ENCODE results near the gene ZDHHC8.

The ZDHHC8 gene

GRCh38 chr22:20186183-20186870 lies 54.7 kb downstream of the ZDHHC8 start:
- H3K27me3 Mint-ChIP-seq = no peaks in the 10 kb centered on the region
- H3K9me3 Mint-ChIP-seq = no peaks in the 10 kb centered on the region
- no peak overlapping the region for H3K27ac Mint-ChIP-seq
- no peak overlapping the region for H3K4me3 Mint-ChIP-seq
- H3K36me3 Mint-ChIP-seq (ENCODE audit: low read depth) = no peaks in the 10 kb centered on the region
- no peaks in the 10 kb centered on the region for H3K4me1 Mint-ChIP-seq (ENCODE audit: low read depth)

DNA sequence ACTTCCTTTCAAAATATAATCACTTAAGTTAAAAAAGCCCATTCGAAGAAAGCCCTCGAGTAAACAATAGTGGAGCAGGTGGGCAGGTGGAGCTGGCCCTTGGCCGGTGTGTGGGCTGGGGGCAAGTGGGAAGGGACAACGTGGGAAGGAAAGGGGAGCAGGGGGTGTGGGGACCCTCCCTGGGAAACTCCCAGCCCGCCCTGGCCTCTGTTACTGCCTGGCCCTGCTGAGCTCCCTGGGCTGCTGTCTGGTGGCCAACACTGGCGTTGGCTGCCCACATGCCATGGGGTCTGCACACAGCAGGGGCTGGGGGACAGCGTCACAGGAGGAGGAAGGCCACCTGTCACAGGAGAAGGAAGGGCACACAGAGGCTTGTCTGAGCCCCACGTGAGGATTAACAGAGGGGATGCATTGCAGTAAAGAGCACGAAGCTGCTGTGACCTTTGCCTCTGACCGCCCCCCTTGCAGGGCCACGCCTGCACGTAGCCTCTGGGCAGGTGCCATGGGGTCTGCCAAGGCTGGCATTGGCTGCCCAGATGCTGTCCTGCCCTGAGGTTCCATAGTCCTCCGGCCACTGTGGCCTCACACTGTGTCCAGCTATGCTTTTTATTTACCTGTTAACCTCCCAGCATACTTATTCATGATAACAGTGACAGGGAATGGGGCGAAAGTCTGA lies 55.4 kb downstream of the ZDHHC8 start:
- H3K36me3 Mint-ChIP-seq (ENCODE audit: low read depth) = no peaks in the 10 kb centered on the region
- no peak overlapping the region for H3K4me3 Mint-ChIP-seq
- H3K4me1 Mint-ChIP-seq (ENCODE audit: low read depth) = no peaks in the 10 kb centered on the region
- H3K9me3 Mint-ChIP-seq = no peaks in the 10 kb centered on the region
- H3K27ac Mint-ChIP-seq = no peak overlapping the region
- H3K27me3 Mint-ChIP-seq = no peaks in the 10 kb centered on the region

DNA sequence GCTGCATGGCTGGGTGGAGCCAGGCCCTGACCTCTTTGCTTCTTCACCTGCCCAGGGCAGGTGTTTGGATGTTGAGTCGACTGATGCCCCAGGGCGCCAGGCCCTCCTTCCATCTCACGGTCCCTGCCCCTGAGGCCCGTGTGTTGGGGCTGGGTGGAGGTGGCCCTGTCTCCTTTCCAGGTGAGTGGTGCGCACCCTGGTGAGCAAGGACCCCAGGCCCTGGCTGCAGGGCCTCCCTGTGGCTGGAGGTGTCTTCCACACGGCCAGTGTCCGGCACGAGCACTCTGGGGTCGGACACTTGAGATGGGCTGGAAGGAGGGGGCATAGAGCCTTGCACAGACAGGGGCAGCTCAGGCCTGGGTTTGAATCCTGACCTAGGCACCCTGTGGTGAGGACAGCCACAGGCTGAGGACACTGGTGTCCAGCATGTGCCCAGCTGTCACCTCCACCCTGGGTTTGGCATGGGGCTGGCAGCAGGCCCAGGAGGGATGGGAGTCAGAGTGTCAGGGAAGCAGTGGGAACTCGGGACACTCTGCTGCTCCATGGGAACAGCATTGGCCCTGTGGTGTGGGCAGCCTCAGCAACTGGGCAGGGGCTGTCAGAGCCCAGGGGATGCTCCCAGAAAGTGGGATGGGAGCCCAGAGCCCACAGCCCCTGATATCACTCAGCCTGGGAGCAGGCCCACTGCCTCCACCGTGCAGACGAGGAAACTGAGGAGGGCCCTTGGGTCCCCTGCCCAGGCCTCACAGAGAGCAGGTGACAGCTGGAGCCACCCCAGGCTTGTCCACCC lies 56.4 kb downstream of the ZDHHC8 start:
- Mint-ChIP-seq H3K4me3 (no peak overlapping the region), H3K9me3 (no peaks in the 10 kb centered on the region), H3K27ac (no peak overlapping the region), H3K27me3 (no peaks in the 10 kb centered on the region), H3K4me1 (ENCODE audit: low read depth) (no peaks in the 10 kb centered on the region), H3K36me3 (ENCODE audit: low read depth) (no peaks in the 10 kb centered on the region)

GRCh38 chr22:20188567-20188877 lies 56.9 kb downstream of the ZDHHC8 start:
- H3K27ac Mint-ChIP-seq = no peak overlapping the region
- H3K4me1 Mint-ChIP-seq (ENCODE audit: low read depth) = no peaks in the 10 kb centered on the region
- no peaks in the 10 kb centered on the region for H3K9me3 Mint-ChIP-seq
- H3K36me3 Mint-ChIP-seq (ENCODE audit: low read depth) = no peaks in the 10 kb centered on the region
- no peak overlapping the region for H3K4me3 Mint-ChIP-seq
- H3K27me3 Mint-ChIP-seq = no peaks in the 10 kb centered on the region

- H3K27ac Mint-ChIP-seq = no peak overlapping the region
- H3K36me3 Mint-ChIP-seq (ENCODE audit: low read depth) = no peaks in the 10 kb centered on the region
- no peaks in the 10 kb centered on the region for H3K4me1 Mint-ChIP-seq (ENCODE audit: low read depth)
- H3K9me3 Mint-ChIP-seq = no peaks in the 10 kb centered on the region
- no peaks in the 10 kb centered on the region for H3K27me3 Mint-ChIP-seq
- H3K4me3 Mint-ChIP-seq = no peak overlapping the region
Measured at GRCh38 chr22:20191000-20191515, 59.5 kb downstream of the ZDHHC8 start.

DNA sequence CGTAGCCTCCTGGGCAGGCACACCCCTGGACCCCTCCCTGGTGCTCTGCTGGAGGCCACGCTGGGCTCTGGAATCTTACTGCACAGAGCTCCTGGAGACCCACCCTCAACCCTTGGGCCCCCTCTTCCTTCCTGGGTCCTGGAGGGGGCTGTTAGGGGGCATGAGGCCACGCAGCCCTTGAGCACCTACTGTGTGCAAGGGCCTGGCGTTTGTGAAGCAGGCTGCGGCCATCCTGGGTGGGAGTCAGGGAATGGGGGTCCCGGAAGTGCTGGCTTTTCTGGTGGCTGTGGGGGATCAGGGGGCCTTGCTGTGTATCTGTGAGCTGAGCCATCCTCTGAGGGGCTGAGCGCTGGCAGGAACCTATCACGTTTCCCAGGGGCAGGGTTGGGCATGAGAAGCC lies 60.2 kb downstream of the ZDHHC8 start:
- no peak overlapping the region for H3K27ac Mint-ChIP-seq

DNA sequence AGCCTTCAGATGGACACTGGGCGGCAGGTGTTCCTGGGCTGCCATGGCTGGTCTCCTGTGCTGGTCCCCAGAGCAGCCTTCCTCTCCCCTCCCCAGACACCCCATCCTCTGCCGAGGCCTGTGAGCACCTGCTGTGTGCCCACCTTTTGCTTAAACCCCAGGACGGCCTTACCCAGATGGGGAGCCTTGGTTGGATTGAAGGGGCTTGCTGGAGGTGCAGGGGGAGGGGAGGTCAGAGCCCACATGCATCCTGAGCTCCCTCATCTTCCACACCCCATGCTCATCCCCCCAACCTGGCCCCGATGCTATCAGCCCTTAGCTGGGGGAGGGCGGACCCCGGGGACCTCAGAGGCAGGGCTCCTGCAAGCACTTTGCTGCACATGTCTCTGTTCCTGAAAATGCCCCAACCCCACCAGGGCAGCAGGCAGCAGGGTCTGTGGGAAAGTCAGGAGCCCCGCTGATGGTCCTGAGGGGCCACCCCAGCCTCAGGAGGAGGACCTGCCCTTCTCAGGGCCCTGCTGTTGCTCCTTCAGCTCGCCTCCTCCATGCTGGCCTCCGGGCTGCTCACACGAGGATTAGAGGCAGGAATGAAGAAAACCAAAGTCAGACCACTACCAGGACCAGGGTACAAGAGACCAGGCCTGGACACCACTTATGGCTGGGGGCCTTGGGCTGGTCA lies 60.8 kb downstream of the ZDHHC8 start:
- Mint-ChIP-seq H3K36me3 (ENCODE audit: low read depth) (no peaks in the 10 kb centered on the region), H3K27me3 (no peaks in the 10 kb centered on the region), H3K27ac (no peak overlapping the region), H3K9me3 (no peaks in the 10 kb centered on the region), H3K4me3 (no peak overlapping the region), H3K4me1 (ENCODE audit: low read depth) (no peaks in the 10 kb centered on the region)

More for the DNA sequence above, 60.2 kb downstream of the ZDHHC8 start:
- Mint-ChIP-seq H3K9me3 (no peaks in the 10 kb centered on the region), H3K4me1 (ENCODE audit: low read depth) (no peaks in the 10 kb centered on the region), H3K36me3 (ENCODE audit: low read depth) (no peaks in the 10 kb centered on the region), H3K4me3 (no peak overlapping the region), H3K27me3 (no peaks in the 10 kb centered on the region)

- no peak overlapping the region for H3K4me3 Mint-ChIP-seq
- no peaks in the 10 kb centered on the region for H3K4me1 Mint-ChIP-seq (ENCODE audit: low read depth)
- no peak overlapping the region for H3K27ac Mint-ChIP-seq
- no peaks in the 10 kb centered on the region for H3K9me3 Mint-ChIP-seq
- no peaks in the 10 kb centered on the region for H3K36me3 Mint-ChIP-seq (ENCODE audit: low read depth)
- no peaks in the 10 kb centered on the region for H3K27me3 Mint-ChIP-seq
Measured at GRCh38 chr22:20192972-20193760, 61.6 kb downstream of the ZDHHC8 start.

GRCh38 chr22:20193761-20194494 lies 62.3 kb downstream of the ZDHHC8 start:
- Mint-ChIP-seq H3K4me3 (no peak overlapping the region), H3K4me1 (ENCODE audit: low read depth) (no peaks in the 10 kb centered on the region), H3K27ac (no peak overlapping the region), H3K36me3 (ENCODE audit: low read depth) (no peaks in the 10 kb centered on the region), H3K9me3 (no peaks in the 10 kb centered on the region), H3K27me3 (no peaks in the 10 kb centered on the region)

DNA sequence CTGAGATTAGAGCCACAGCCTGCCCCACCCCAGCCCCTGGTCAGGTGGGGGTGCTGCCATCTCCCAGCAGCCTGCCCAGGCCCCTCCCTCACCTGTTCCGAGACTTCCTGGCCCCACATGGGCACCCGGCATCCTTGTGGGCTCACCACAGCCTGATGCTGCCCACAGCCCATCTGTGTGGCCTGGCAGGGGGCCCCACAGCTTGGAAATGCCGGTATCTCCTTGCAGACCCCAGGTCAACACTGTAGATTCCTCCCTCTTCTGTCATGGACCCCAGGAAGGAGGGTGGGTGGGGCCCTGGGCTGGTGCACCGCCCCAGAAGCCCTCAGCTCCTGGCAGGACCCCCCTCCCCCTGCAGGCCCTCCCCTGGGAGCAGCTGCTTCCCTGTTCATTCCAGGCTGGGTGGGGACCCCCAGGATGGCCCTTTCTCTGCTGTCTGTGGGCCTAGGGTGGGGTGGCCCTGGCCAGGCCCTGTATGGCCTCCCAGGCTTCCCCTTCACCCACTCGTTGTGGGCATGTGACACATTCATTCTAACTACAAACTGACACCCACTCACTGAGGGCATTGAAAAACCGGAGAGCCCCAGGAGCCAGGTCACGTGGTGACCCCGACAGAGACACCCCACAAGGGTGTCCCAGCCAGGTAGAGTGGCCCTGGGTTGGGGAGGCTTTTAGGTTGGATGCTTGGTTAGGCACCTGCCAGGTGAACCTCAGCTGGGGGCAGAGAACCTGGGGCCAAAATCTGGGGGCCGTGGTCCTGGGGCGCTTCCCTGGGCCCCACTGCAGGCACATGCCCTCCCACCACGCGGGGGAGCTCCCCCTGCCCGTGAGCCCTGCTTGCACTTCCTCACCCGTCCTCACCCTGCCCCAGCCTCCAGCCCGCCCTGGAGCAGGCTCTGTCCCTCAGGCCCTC lies 63.3 kb downstream of the ZDHHC8 start:
- Mint-ChIP-seq H3K4me3 (no peak overlapping the region), H3K4me1 (ENCODE audit: low read depth) (no peaks in the 10 kb centered on the region), H3K36me3 (ENCODE audit: low read depth) (no peaks in the 10 kb centered on the region), H3K27ac (no peak overlapping the region), H3K9me3 (no peaks in the 10 kb centered on the region), H3K27me3 (no peaks in the 10 kb centered on the region)

- no peaks in the 10 kb centered on the region for H3K4me1 Mint-ChIP-seq (ENCODE audit: low read depth)
- H3K27ac Mint-ChIP-seq = no peak overlapping the region
- H3K9me3 Mint-ChIP-seq = no peaks in the 10 kb centered on the region
- H3K36me3 Mint-ChIP-seq (ENCODE audit: low read depth) = no peaks in the 10 kb centered on the region
- no peak overlapping the region for H3K4me3 Mint-ChIP-seq
- no peaks in the 10 kb centered on the region for H3K27me3 Mint-ChIP-seq
Measured at GRCh38 chr22:20196094-20196842, 64.7 kb downstream of the ZDHHC8 start.

Measured in stimulated activated naive CD8-positive, alpha-beta T cell treated with anti-CD3 and anti-CD28 coated beads, Interleukin-15, Interleukin-2, amounts not matched to agents 100 ng/mL and 50 ng/mL, for 24 hours (primary cell).